ENCODE data around the gene HERC2.

DNA sequence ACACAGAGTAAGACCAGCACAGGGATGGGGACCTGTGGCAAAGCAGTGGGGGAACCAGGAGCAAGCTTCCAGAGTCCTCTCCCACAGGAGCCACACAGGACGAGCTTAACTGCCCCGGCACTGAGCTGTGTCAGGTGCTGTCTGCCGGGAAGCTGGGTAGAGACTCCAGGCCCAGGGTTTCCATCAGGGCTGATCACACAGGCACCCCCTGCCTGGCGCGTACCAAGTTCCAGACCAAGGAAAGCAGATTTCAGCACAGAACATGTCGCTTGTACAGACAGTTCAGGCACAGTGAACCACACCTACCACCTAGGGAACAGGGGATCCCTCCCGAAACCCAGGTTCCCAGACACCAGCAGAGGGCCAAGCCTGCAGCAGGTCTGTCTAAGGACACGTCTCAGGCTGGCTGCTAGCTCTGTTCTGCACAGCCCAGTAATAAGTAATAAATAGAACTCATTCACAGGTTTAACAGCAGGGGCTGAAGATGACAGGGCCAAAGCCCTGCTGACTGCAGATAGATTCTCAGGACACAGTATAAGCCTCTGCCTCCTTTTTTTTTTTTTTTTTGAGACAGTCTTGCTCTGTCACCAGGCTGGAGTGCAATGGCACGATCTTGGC is 192.6 kb downstream of the HERC2 start:
- TF ChIP-seq POLR2A (IDR thresholded peaks at IDR 0.05), result no peak
- TF ChIP-seq, protein P1, sequence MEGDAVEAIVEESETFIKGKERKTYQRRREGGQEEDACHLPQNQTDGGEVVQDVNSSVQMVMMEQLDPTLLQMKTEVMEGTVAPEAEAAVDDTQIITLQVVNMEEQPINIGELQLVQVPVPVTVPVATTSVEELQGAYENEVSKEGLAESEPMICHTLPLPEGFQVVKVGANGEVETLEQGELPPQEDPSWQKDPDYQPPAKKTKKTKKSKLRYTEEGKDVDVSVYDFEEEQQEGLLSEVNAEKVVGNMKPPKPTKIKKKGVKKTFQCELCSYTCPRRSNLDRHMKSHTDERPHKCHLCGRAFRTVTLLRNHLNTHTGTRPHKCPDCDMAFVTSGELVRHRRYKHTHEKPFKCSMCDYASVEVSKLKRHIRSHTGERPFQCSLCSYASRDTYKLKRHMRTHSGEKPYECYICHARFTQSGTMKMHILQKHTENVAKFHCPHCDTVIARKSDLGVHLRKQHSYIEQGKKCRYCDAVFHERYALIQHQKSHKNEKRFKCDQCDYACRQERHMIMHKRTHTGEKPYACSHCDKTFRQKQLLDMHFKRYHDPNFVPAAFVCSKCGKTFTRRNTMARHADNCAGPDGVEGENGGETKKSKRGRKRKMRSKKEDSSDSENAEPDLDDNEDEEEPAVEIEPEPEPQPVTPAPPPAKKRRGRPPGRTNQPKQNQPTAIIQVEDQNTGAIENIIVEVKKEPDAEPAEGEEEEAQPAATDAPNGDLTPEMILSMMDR (IDR thresholded peaks at IDR 0.05), result no peak
- no peak for TF ChIP-seq POLR2AphosphoS5 (IDR thresholded peaks at IDR 0.05)
